Left forelimb (tissue), 1 donor: Measurements from ENCODE around the gene ERBB2.
"Not testable (repeated sequence)": the region's sequence is repeated elsewhere in the genome, so short reads cannot be mapped to it uniquely, and the experiment has no call there.

Experiments
- DNase-seq: peaks from one replicate; pipeline ENCODE4 v3.0.0-alpha.2; 2018; ENCODE audit warnings: low spot score

The ERBB2 gene

GRCh38 chr17:39763051-39763820 is 63.4 kb downstream of the ERBB2 start:
- DNase-seq, result no peak

- not testable (repeated sequence) for DNase-seq
These were observed 64.3 kb downstream of the ERBB2 start for GRCh38 chr17:39764171-39764570.

DNA sequence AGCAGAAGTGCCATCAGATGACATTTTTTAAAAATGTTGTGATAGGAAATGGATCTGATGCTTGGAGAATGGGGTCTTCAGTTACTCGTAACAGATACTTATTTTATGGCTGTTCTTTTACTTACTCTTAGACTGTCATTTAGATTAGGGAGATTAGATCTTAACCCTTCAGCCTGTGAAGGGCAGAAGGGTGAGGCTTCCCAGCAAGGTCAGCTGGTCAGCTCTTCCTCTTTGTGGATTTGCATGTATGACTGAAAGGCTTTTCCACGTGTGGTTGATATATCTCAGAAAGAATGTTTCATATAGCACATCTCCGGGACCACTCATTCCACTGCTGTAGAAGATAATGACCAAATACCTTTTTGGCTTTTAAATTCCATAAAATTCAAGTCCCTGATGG is 65.3 kb downstream of the ERBB2 start:
- DNase-seq, result no peak

- DNase-seq, result no peak
These were observed 65.9 kb downstream of the ERBB2 start for GRCh38 chr17:39765766-39766165.

DNA sequence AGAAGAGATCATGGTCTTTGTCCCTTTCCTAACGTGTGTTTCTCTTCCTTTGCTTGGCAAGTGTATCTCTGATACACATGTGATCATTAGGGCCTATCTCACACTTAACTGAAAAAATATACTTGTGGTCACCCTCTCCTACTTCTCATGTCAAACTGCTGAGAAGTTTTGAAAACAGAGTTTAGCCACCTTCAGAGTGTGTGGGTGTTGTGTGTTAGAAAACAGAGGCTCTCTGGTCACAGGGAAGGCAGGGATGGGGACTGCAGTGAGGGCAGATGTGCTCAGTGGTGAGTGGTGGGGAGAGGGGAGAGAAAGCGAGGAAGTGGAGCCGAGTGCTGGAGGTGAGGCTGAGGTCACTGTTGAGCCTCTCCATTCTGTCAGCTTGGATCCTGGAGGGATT is 67.3 kb downstream of the ERBB2 start:
- DNase-seq, result no peak

- no peak for DNase-seq
These were observed 70.2 kb downstream of the ERBB2 start for GRCh38 chr17:39769974-39770587.

- DNase-seq, result no peak
These were observed 72.6 kb downstream of the ERBB2 start for GRCh38 chr17:39772415-39772814.

GRCh38 chr17:39772987-39773934 is 73.4 kb downstream of the ERBB2 start:
- no peak for DNase-seq

DNA sequence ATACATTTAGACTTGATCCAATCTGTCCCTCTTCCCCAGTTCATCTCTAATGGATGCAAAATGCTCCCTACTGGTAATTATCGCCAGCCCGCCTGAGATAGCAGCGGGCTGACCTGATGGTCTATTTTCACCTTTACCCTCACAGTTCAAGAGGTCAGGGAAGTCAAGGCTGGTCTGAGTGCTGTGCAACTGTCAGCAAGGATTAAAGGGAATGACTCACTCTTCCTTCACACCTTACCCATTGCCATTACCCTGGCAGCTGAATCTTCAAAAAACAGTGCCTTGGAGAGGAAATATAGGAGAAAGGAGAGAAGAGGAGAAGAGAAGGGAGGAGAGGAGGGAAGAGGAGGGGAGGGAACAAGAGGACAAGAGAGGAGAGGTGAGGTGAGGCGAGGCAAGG is 74.2 kb downstream of the ERBB2 start:
- no peak for DNase-seq

- DNase-seq, result no peak
These were observed 75.2 kb downstream of the ERBB2 start for GRCh38 chr17:39775031-39775430.

DNA sequence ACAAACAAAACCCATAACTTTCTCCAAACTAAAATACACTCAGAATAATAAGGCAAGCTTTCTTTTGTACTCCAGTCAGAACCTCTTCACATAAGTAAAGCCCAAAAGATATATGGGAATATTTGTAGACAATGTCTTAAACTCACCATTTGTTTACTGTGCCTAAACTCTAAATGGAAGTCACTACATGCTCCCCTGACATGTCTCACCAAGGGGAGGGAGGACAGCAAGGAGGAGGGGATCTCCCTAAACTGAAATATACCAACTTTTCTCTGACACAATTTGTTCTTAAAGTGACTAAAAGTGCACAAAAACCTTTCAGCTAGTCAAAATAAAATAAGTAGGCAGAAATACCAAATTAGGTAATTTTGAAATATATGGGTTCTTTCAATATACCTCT is 76.4 kb downstream of the ERBB2 start:
- DNase-seq, result no peak

DNA sequence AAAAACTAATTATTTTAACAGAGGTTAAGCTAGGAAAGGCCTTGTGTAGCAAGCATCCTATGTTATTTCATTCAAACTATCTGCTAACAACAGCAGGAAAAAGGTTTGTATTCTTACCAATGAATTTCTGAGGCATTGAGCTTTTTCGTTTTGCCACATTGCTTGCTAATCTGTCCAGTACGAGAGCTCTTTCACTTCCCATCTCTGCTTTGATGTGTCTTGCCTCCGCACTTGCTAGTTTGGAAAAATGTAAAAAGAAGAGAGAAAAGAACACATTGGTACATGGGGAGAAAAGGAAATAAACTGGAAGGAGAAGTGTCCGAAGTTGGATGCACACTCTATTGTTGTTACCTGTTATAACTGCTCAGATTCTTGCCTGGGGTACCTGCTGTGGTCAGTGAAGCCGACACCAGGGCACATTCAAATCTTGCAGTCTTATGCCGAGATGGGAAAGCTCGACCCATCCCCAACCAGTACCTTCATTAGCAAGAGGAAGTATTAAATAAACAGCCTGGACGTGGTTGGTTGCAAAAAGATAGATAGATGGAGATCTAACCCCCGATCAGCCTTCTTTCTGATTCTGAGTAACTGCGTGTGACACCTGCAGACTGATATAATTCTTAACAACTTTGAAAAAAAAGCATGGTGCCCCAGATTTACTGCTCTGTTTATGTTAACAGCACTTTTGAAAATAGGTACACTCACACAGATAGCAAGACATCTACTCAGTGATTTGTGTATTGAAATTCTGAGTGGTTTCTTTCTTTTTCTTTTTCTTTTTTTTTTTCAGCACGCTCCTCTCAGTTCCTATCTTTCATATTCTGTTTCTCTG is 77.9 kb downstream of the ERBB2 start:
- no peak for DNase-seq
